CD4-positive, alpha-beta T cell (primary cell): ENCODE measurements around the gene SBK1. TPM values are rescaled to one million over a fixed set of nuclear protein-coding genes. Genes with fewer than 3 reads are reported as not detected.
"Not testable (repeated sequence)": the region's sequence is repeated elsewhere in the genome, so short reads cannot be mapped to it uniquely, and the experiment has no call there.

Source experiments
- ATAC-seq: fragments of 200-7000 bp; cut with Tn5 transposase; one replicate; pipeline ENCODE4 v1.10.0; 2022; ENCODE audit warnings: mild to moderate bottlenecking; ENCODE audit not compliant: poor library complexity
- CTCF ChIA-PET: fragments of 350-600 bp; sonication (Branson Sonifier 250); formaldehyde crosslinking; loops from one replicate; lab custom pipeline; 2021; ENCODE audit warnings: antibody characterized with exemption, inconsistent platforms; lab: Charles Lee
- POLR2A ChIA-PET: fragments of 350-600 bp; sonication (Branson Sonifier 250); formaldehyde crosslinking; loops from one replicate; lab custom pipeline; 2021; ENCODE audit warnings: antibody characterized with exemption, inconsistent platforms; lab: Charles Lee
- DNase-seq, 14 experiments: peaks; one replicate each; pipeline ENCODE4 v3.0.0-alpha.2; 2013 to 2020; ENCODE audit warnings: mixed read lengths in 2 of 14
- H3K27ac ChIP-seq, 2 donors: one replicate each; pipeline versions ENCODE4 v1.5.1 to v1.7.0; 2013; ENCODE audit warnings: low read length in 2 of 2, low read depth in 1 of 2, mild to moderate bottlenecking in 1 of 2
- H3K27me3 ChIP-seq, 2 experiments: 1 replicate in 1 of 2; 2 replicates in 1 of 2; pipeline versions ENCODE4 v1.6.1 to v1.7.0; 2013; ENCODE audit warnings: low read length in 2 of 2, control low read depth in 1 of 2, mild to moderate bottlenecking in 1 of 2, moderate library complexity in 1 of 2; ENCODE audit not compliant: insufficient read depth in 2 of 2, control insufficient read depth in 1 of 2
- H3K36me3 ChIP-seq: one replicate; pipeline ENCODE4 v1.6.1; 2013; ENCODE audit warnings: low read length, control low read depth; ENCODE audit not compliant: insufficient read depth
- H3K4me1 ChIP-seq: one replicate; pipeline ENCODE4 v1.6.1; 2013; ENCODE audit warnings: low read length, control low read depth; ENCODE audit not compliant: insufficient read depth
- H3K4me3 ChIP-seq: one replicate; pipeline ENCODE4 v1.5.1; 2013; ENCODE audit warnings: mild to moderate bottlenecking, low read length, moderate library complexity
- H3K9me3 ChIP-seq, 2 experiments: 1 replicate in 1 of 2; 2 replicates in 1 of 2; pipeline versions ENCODE4 v1.6.1 to v1.7.0; 2013; ENCODE audit warnings: low read length in 2 of 2, mild to moderate bottlenecking in 2 of 2, control low read depth in 1 of 2, moderate library complexity in 1 of 2; ENCODE audit not compliant: control insufficient read depth in 1 of 2, insufficient read depth in 1 of 2
- H3K27ac Mint-ChIP-seq: one replicate; pipeline ENCODE4 v1.8.0; 2020; ENCODE audit warnings: mixed read lengths
- H3K27me3 Mint-ChIP-seq: one replicate; pipeline ENCODE4 v1.8.0; 2021; ENCODE audit warnings: mixed read lengths
- H3K36me3 Mint-ChIP-seq: one replicate; pipeline ENCODE4 v1.8.0; 2021; ENCODE audit warnings: low read depth, mixed read lengths
- H3K4me1 Mint-ChIP-seq: one replicate; pipeline ENCODE4 v1.8.0; 2021; ENCODE audit warnings: low read depth, mixed read lengths
- H3K4me3 Mint-ChIP-seq: one replicate; pipeline ENCODE4 v1.8.0; 2020; ENCODE audit warnings: mild to moderate bottlenecking, mixed read lengths
- H3K9me3 Mint-ChIP-seq: one replicate; pipeline ENCODE4 v1.8.0; 2020; ENCODE audit warnings: mixed read lengths
- intact Hi-C, 2 experiments: fragments of 100-400 bp; cut with DNase I in 1 of 2; cut with micrococcal nuclease in 1 of 2; formaldehyde crosslinking; loops; one replicate each; pipeline versions ENCODE4 v1.15.1 to v1.9.0; 2023 to 2025; cut with DNase I, micrococcal nuclease
- total RNA-seq, 174 experiments: library from RNA in 2 of 174; stranded (reverse) in 2 of 174; gene quantifications; one replicate each; pipeline ENCODE4 v1.2.3 and lab custom pipeline; 2021 to 2026

Gene SBK1
- total RNA-seq, 2 experiments from 2014 or later = 13.0 to 13.5 TPM

GRCh38 chr16:28332632-28333031, 40.3 kb downstream of the SBK1 start:
- not testable (repeated sequence) for H3K9me3 Mint-ChIP-seq, H3K4me1 ChIP-seq, ATAC-seq

GRCh38 chr16:28335678-28336077, 43.4 kb downstream of the SBK1 start:
- H3K27me3 ChIP-seq, H3K36me3 Mint-ChIP-seq, H3K27ac Mint-ChIP-seq, H3K4me3 ChIP-seq, H3K4me3 Mint-ChIP-seq, H3K27ac ChIP-seq, ATAC-seq, H3K36me3 ChIP-seq, H3K9me3 ChIP-seq, H3K4me1 ChIP-seq, DNase-seq, intact Hi-C loops, H3K9me3 Mint-ChIP-seq, H3K27me3 Mint-ChIP-seq, H3K4me1 Mint-ChIP-seq, POLR2A ChIA-PET, CTCF ChIA-PET: not testable (repeated sequence)

More at GRCh38 chr16:28332632-28333031, 40.3 kb downstream of the SBK1 start:
- DNase-seq, H3K4me1 Mint-ChIP-seq, H3K36me3 Mint-ChIP-seq, H3K27me3 ChIP-seq, CTCF ChIA-PET, H3K4me3 ChIP-seq, H3K9me3 ChIP-seq, H3K27ac Mint-ChIP-seq, intact Hi-C loops, H3K27me3 Mint-ChIP-seq, H3K36me3 ChIP-seq, POLR2A ChIA-PET, H3K27ac ChIP-seq, H3K4me3 Mint-ChIP-seq: not testable (repeated sequence)

- ATAC-seq, CTCF ChIA-PET, H3K9me3 Mint-ChIP-seq: not testable (repeated sequence)
Measured at GRCh38 chr16:28336940-28337710, 44.8 kb downstream of the SBK1 start.

GRCh38 chr16:28338230-28338629, 45.9 kb downstream of the SBK1 start:
- H3K36me3 Mint-ChIP-seq, H3K4me1 Mint-ChIP-seq, POLR2A ChIA-PET, H3K27me3 Mint-ChIP-seq, H3K9me3 Mint-ChIP-seq, intact Hi-C loops, H3K27ac Mint-ChIP-seq, H3K4me3 ChIP-seq, H3K4me1 ChIP-seq, DNase-seq, CTCF ChIA-PET, H3K36me3 ChIP-seq, ATAC-seq, H3K27ac ChIP-seq, H3K9me3 ChIP-seq, H3K27me3 ChIP-seq, H3K4me3 Mint-ChIP-seq: not testable (repeated sequence)

More at GRCh38 chr16:28336940-28337710, 44.8 kb downstream of the SBK1 start:
- POLR2A ChIA-PET, H3K27ac ChIP-seq, H3K4me3 ChIP-seq, H3K27me3 Mint-ChIP-seq, H3K36me3 Mint-ChIP-seq, H3K9me3 ChIP-seq, H3K4me1 ChIP-seq, H3K4me3 Mint-ChIP-seq, intact Hi-C loops, H3K27me3 ChIP-seq, H3K27ac Mint-ChIP-seq, H3K4me1 Mint-ChIP-seq, DNase-seq, H3K36me3 ChIP-seq: not testable (repeated sequence)

GRCh38 chr16:28362600-28362999, 70.3 kb downstream of the SBK1 start:
- H3K4me3 Mint-ChIP-seq, H3K4me1 Mint-ChIP-seq, H3K27ac Mint-ChIP-seq, H3K36me3 Mint-ChIP-seq, DNase-seq, ATAC-seq, POLR2A ChIA-PET, H3K4me1 ChIP-seq, H3K27me3 ChIP-seq, CTCF ChIA-PET, H3K4me3 ChIP-seq, H3K36me3 ChIP-seq, H3K27ac ChIP-seq, H3K9me3 ChIP-seq, intact Hi-C loops, H3K9me3 Mint-ChIP-seq, H3K27me3 Mint-ChIP-seq: not testable (repeated sequence)

- H3K4me3 ChIP-seq, H3K27me3 ChIP-seq, intact Hi-C loops, H3K4me3 Mint-ChIP-seq, ATAC-seq, DNase-seq, CTCF ChIA-PET, H3K4me1 Mint-ChIP-seq, H3K9me3 ChIP-seq, H3K4me1 ChIP-seq, H3K36me3 ChIP-seq, H3K27me3 Mint-ChIP-seq, H3K36me3 Mint-ChIP-seq, H3K9me3 Mint-ChIP-seq, H3K27ac ChIP-seq, POLR2A ChIA-PET, H3K27ac Mint-ChIP-seq: not testable (repeated sequence)
Measured at GRCh38 chr16:28363408-28363807, 71.1 kb downstream of the SBK1 start, which contains the start of gene NPIPB6. Gene NPIPB6, minus strand, starts transcription at chr16:28363508. Its CDS starts 686 bp downstream, at chr16:28362822.
